ENCODE results near the gene PTPRB. TPM values are rescaled to one million over a fixed set of nuclear protein-coding genes. Genes with fewer than 3 reads are reported as not detected.

The PTPRB gene
- total RNA-seq, 2 donors from 2014 or later, result 22.0 to 26.1 TPM

GRCh38 chr12:70559390-70559789 is 77.8 kb downstream of the PTPRB start:
- Histone ChIP-seq H3K36me3 (peaks cover 33% of the 10 kb centered on the region), H3K4me3 (no peak overlapping the region), H3K27ac (no peak overlapping the region), H3K27me3 (no peaks in the 10 kb centered on the region), H3K9me3 (no peaks in the 10 kb centered on the region), H3K4me1 (peaks cover 0 to under 1% of the 10 kb centered on the region in 2 donors)
- DNase-seq (ENCODE audit: low spot score), result no peak
- TF ChIP-seq, protein P1, sequence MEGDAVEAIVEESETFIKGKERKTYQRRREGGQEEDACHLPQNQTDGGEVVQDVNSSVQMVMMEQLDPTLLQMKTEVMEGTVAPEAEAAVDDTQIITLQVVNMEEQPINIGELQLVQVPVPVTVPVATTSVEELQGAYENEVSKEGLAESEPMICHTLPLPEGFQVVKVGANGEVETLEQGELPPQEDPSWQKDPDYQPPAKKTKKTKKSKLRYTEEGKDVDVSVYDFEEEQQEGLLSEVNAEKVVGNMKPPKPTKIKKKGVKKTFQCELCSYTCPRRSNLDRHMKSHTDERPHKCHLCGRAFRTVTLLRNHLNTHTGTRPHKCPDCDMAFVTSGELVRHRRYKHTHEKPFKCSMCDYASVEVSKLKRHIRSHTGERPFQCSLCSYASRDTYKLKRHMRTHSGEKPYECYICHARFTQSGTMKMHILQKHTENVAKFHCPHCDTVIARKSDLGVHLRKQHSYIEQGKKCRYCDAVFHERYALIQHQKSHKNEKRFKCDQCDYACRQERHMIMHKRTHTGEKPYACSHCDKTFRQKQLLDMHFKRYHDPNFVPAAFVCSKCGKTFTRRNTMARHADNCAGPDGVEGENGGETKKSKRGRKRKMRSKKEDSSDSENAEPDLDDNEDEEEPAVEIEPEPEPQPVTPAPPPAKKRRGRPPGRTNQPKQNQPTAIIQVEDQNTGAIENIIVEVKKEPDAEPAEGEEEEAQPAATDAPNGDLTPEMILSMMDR (IDR thresholded peaks at IDR 0.05), result no peak

GRCh38 chr12:70557583-70558191 is 79.5 kb downstream of the PTPRB start:
- Histone ChIP-seq H3K27me3 (no peaks in the 10 kb centered on the region), H3K27ac (no peak overlapping the region), H3K4me3 (no peak overlapping the region), H3K36me3 (peaks cover 33% of the 10 kb centered on the region), H3K9me3 (no peaks in the 10 kb centered on the region), H3K4me1 (peaks cover 0 to 7% of the 10 kb centered on the region in 2 donors)
- no peak for DNase-seq (ENCODE audit: low spot score)
- TF ChIP-seq, protein P1 (IDR thresholded peaks at IDR 0.05), result no peak

DNA sequence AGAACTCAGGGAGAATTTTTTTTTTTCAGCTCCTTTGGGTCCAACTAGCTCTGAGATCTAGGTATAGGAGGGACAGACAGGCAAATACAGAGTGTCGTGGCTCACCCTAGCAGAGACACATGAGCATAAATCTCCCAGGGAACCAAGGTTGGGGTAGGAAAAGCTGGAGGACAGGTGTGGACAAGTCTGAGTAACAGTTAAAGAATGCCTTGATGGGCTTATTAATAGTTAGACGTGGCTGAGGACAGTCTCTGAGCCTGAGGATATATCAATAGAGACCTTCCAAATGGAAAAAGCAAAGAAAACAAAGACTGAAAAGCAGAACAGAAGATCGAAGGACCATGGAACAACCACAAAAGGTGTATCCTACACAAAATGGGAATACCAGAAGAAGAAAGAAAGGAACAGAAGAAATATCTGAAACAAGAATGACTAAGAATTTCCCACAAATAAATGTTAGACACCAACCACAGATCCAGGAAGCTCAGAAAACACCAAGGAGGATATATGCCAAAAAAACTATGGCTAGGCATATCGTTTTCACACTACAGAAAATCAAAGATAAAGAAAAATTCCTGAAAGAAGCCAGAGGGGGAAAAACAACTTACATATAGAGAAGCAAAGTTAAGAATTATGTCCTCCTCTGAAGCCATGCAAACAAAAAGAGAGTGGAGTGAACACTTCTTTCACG is 80.9 kb downstream of the PTPRB start:
- H3K36me3 ChIP-seq, result peaks cover 26% of the 10 kb centered on the region

DNA sequence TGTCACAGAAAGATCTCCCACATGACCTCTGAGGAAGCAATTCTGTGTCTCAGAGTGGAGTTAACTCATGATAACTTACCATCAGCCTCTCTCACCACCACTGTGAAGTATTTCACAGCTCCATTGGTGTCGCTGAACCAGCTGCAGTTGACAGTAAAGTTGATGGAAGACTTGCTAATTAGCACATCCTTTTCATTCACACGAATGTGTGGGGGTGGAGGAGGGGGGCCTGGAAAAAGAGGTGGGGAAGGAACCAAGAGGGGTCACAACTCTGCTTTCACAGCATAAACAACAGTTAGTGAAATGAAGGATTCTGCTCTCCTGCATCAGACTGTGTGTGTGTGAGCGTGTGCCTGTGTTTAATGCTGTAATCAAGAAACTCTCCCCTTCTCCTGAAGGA is 82.1 kb downstream of the PTPRB start:
- TF ChIP-seq, protein P1 (IDR thresholded peaks at IDR 0.05), result no peak
- Histone ChIP-seq H3K4me1 (peaks cover 0 to 7% of the 10 kb centered on the region in 2 donors), H3K9me3 (no peaks in the 10 kb centered on the region), H3K27me3 (no peaks in the 10 kb centered on the region), H3K36me3 (peaks cover 14% of the 10 kb centered on the region), H3K27ac (no peak overlapping the region), H3K4me3 (no peak overlapping the region)
- no peak for DNase-seq (ENCODE audit: low spot score)

More for the DNA sequence above, 80.9 kb downstream of the PTPRB start:
- no peak overlapping the region for H3K27ac ChIP-seq
- H3K27me3 ChIP-seq, result no peaks in the 10 kb centered on the region
- H3K4me1 ChIP-seq, result peaks cover 0 to 7% of the 10 kb centered on the region in 2 donors
- TF ChIP-seq, protein P1 (IDR thresholded peaks at IDR 0.05), result no peak
- no peak for DNase-seq (ENCODE audit: low spot score)
- no peak overlapping the region for H3K4me3 ChIP-seq
- H3K9me3 ChIP-seq, result no peaks in the 10 kb centered on the region

DNA sequence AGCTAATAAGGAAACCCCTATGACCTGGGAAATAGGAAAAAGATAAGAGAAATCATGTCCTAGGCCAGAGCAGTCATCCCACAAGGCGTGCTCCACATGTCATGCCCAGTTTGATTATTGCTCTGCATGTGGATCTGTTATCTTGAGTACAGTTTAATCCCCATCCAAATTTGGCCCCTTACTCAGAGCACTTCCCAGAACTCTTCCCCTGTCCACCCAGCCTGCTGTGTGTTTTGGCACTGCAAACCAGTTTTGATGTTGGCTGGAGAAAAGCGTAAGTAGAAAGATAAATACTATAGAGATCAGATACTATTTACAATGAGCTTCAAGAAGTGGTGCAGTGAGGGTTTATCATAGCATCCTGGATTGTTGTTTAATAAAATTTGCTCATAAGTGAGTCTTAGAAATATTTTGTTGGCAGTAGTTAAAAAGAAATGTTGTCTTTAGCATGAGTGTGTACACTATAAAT is 83.8 kb downstream of the PTPRB start:
- DNase-seq (ENCODE audit: low spot score), result no peak
- Histone ChIP-seq H3K9me3 (no peaks in the 10 kb centered on the region), H3K4me1 (peaks cover 0 to 10% of the 10 kb centered on the region in 2 donors), H3K27ac (peak overlapping the region in 1 of 2 donors; percentile 46), H3K36me3 (peaks cover 5% of the 10 kb centered on the region), H3K27me3 (no peaks in the 10 kb centered on the region), H3K4me3 (no peak overlapping the region)
- TF ChIP-seq, protein P1 (IDR thresholded peaks at IDR 0.05), result no peak
